ENCODE measurements around the gene SLC25A28. TPM values are rescaled to one million over a fixed set of nuclear protein-coding genes. Genes with fewer than 3 reads are reported as not detected.

SLC25A28 gene
- total RNA-seq, 1 experiment from 2014 or later = 20.6 TPM

DNA sequence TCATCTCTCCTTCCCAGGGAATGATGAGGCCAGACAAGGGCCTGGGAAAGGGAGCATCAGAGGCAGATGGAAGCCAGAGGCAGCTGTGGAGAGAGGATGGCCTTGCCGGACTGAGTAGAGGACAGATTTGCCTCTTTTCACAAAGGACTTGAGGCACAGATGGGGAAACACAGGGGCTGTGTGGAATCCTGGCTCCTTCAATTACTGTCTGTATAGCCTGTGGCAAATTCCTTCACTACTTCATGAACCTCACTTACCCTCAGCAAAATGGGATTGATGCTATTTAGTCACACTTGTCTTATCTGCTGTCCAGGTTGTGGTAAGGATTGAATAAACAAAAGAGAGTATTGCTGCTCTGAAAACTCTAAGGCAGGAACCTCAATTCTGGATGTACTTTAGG is 40.3 kb downstream of the SLC25A28 start:
- no peak overlapping the region for H3K4me3 ChIP-seq
- H3K4me1 ChIP-seq = no peaks in the 10 kb centered on the region
- H3K36me3 ChIP-seq = no peaks in the 10 kb centered on the region
- H3K27ac ChIP-seq = no peak overlapping the region
- H3K9me3 ChIP-seq (replicated peaks) = no peaks in the 10 kb centered on the region
- H3K27me3 ChIP-seq = no peaks in the 10 kb centered on the region
- peak; percentile 8 to 34 for DNase-seq

DNA sequence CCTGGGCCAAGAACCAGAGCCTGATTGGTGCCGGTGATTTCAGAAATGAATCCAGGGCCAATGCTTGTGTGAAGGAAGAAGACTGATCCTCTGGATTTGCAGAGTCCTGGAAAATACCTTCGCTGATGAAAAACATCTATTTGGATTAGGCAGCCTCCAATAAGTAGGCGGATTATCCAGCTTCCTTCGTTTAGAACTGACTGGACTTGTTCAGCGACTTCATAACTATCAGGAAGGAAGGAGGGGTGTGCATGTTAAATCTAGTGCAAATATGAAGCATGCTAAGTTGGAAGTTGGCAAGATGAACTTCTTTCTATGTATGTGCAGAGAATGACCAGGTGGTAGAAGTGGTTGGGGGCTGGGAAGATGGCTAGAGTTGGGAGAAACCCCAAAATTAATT is 46.4 kb downstream of the SLC25A28 start:
- Histone ChIP-seq H3K27ac (no peak overlapping the region), H3K4me1 (no peaks in the 10 kb centered on the region), H3K4me3 (no peak overlapping the region), H3K27me3 (no peaks in the 10 kb centered on the region; the same call in 1 of the 2 replicates), H3K9me3 (replicated peaks) (no peaks in the 10 kb centered on the region), H3K36me3 (no peaks in the 10 kb centered on the region)
- DNase-seq = no peak

DNA sequence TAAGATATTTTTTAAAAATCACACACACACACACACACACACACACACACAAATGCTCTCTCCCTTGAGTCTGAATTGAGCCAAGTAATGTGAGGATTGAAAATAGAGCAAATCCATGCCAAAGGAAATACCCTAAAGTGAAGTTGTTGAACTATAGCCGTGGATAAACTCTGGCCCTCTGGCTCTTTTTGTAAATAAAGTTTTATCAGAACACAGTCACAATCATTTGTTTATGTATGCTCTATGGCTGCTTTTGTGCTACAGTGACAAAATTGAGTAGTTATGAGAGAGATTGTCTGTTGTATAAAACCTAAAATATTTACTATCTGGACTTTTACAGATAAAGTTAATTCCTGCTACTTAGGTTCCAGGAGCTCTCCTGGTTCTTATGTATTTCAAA is 48.4 kb downstream of the SLC25A28 start:
- DNase-seq = no peak
- Histone ChIP-seq H3K27me3 (no peaks in the 10 kb centered on the region; the same call in 1 of the 2 replicates), H3K4me1 (no peaks in the 10 kb centered on the region), H3K4me3 (no peak overlapping the region), H3K36me3 (no peaks in the 10 kb centered on the region), H3K9me3 (replicated peaks) (no peaks in the 10 kb centered on the region), H3K27ac (no peak overlapping the region)

DNA sequence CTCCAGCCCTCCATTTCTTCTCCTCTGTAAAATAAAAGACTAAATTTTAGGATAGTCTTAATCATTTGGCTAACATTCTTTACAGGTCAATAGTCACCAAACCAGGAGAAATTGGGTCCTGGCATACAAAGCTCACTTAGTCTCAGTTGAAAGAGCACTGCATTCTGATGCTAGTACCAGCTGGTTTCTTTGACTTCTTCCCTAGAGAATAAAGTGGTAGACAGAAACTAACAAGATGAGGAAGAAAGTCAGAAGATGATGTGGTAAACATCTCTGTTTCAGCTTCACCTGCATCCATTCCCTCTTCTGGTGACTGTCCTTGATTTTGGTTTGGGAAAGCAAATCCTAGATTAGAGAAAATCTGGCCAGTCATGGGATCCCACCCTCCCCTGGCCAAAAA is 50.3 kb downstream of the SLC25A28 start:
- H3K27me3 ChIP-seq = no peaks in the 10 kb centered on the region; the same call in 1 of the 2 replicates
- H3K4me1 ChIP-seq = no peaks in the 10 kb centered on the region
- H3K4me3 ChIP-seq = no peak overlapping the region

DNA sequence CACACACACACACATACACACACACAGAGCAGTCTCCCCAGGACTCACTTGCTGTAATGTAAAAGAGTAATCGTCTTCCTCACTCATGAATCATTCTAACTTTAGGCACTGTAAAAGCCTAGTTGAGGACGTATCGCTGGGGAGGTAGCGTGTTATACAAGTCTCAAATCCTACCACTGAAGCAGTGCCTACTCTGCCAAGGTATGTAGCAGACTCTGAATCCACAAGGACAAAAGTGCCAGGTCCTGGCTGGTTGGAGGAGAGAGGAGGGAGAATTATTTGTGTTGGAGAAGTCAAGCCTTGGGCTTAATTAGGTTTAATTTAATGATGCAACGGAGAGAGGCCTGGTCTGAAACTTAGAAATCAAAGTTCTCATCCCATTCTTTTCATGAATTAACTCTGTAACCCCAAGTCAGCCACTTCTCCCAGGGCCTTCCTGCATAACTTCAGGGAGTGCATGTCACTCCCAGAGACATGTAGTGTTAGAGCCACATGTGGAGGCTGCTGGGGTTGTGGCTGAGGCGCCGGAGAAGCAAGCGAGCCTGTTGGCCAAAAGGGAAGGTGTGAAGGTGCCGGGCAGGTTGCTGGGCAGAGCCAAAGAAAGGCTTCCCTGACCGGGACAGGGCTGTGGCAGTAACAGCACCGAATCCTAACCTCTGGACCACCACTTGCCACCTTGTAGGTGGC is 50.8 kb downstream of the SLC25A28 start:
- DNase-seq = no peak
- H3K36me3 ChIP-seq = no peaks in the 10 kb centered on the region
- H3K4me3 ChIP-seq = no peak overlapping the region
- H3K27me3 ChIP-seq = no peaks in the 10 kb centered on the region; the same call in 1 of the 2 replicates
- H3K4me1 ChIP-seq = peaks cover 3% of the 10 kb centered on the region
- H3K27ac ChIP-seq = no peak overlapping the region
- H3K9me3 ChIP-seq (replicated peaks) = no peaks in the 10 kb centered on the region

More for the DNA sequence above, 50.3 kb downstream of the SLC25A28 start:
- Histone ChIP-seq H3K36me3 (no peaks in the 10 kb centered on the region), H3K27ac (no peak overlapping the region), H3K9me3 (replicated peaks) (no peaks in the 10 kb centered on the region)
- no peak for DNase-seq

DNA sequence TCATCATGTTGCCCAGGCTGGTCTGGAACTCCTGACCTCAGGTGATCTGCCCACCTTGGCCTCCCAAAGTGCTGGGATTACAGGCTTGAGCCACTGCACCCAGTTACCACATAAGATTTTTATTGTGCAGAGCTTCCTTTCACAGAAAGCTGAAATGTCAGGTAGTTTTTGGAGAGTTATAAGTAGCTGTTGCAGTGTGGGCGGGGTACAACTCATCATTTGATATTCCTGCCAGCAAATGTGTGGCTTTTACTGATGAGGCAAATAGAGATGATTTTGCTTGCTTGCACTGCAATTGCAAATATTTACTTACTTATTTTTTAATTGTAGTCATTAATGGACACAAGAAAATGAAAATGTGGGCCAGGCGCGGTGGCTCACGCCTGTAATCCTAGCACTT is 55.1 kb downstream of the SLC25A28 start:
- H3K27me3 ChIP-seq = no peaks in the 10 kb centered on the region
- no peak for DNase-seq
- no peaks in the 10 kb centered on the region for H3K9me3 ChIP-seq (replicated peaks)
- no peak overlapping the region for H3K27ac ChIP-seq
- H3K36me3 ChIP-seq = no peaks in the 10 kb centered on the region
- peaks cover 10% of the 10 kb centered on the region for H3K4me1 ChIP-seq
- H3K4me3 ChIP-seq = no peak overlapping the region

DNA sequence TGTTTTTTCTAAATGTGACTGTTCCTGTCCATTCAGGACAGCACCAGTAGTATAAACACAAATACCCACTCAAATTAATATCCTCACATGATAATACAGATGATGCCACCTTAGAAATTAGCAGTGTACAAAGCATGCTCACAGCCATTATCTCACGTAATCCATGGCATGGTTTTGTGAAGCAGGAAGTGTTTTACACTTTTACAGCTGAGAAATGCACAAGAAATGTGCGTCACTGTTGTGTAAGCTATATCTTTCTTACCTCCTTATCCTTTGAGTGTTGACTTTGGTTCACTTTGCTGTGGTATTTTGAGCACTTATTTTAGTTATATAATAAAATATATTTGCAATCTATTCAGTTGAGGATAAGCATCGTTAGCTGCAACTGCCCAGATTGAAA is 55.9 kb downstream of the SLC25A28 start:
- peaks cover 10% of the 10 kb centered on the region for H3K4me1 ChIP-seq
- no peaks in the 10 kb centered on the region for H3K27me3 ChIP-seq
- H3K27ac ChIP-seq = no peak overlapping the region
- no peaks in the 10 kb centered on the region for H3K36me3 ChIP-seq
- no peak for DNase-seq
- H3K9me3 ChIP-seq (replicated peaks) = no peaks in the 10 kb centered on the region
- H3K4me3 ChIP-seq = no peak overlapping the region

DNA sequence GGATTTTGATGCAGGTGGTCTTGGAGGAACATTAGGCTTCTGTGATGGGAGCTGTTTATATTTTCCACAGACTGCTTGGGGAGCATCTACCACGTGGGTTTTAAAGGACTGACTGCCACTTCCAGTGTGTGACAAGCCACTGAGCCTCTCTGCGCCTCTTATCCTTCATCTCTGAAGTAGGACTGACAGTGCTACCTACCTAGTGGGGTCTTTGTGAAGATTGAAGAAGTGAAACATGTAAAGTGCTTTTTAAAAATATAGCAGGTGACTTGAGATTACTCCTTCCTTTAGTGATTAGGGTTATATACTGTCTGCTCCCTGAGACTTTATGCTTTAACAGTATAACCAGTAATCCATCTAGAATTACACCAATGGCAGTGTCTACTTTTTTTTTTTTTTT is 57.6 kb downstream of the SLC25A28 start:
- no peak for DNase-seq
- Histone ChIP-seq H3K9me3 (replicated peaks) (no peaks in the 10 kb centered on the region), H3K4me1 (peaks cover 10% of the 10 kb centered on the region), H3K27ac (no peak overlapping the region), H3K27me3 (no peaks in the 10 kb centered on the region), H3K4me3 (no peak overlapping the region), H3K36me3 (no peaks in the 10 kb centered on the region)

Other genes starting within 250 kb of the SLC25A28 start
- 45.5 and 48.1 TPM in 2 replicates for gene GOT1, start 189.8 kb downstream of the SLC25A28 start, total RNA-seq (2014; rRNA removed; shearing (Covaris generic))
- not detected in 2 replicates for gene NKX2-3, start 87.5 kb downstream of the SLC25A28 start, total RNA-seq (2014; rRNA removed; shearing (Covaris generic))
- 17.5 and 19.7 TPM in 2 replicates for gene ENTPD7, start 39.1 kb upstream of the SLC25A28 start, total RNA-seq (2014; rRNA removed; shearing (Covaris generic))
- 46.6 and 49.9 TPM in 2 replicates for gene COX15, start 111.7 kb upstream of the SLC25A28 start, total RNA-seq (2014; rRNA removed; shearing (Covaris generic))
- 15.5 and 18.3 TPM in 2 replicates for gene CUTC, start 111.8 kb upstream of the SLC25A28 start, total RNA-seq (2014; rRNA removed; shearing (Covaris generic))
- gene ABCC2, start 162.2 kb upstream of the SLC25A28 start, total RNA-seq (2014; rRNA removed; shearing (Covaris generic)) = 0.08 and 0.24 TPM in 2 replicates